ENCODE measurements around the gene CDH26.

- TF ChIP-seq CTCF (IDR thresholded peaks at IDR 0.05; ENCODE audit: insufficient read depth, low read length): no peak
- no peak for TF ChIP-seq SPI1 (IDR thresholded peaks at IDR 0.05; ENCODE audit: borderline replicate concordance, low read depth)
- TF ChIP-seq, protein P1, sequence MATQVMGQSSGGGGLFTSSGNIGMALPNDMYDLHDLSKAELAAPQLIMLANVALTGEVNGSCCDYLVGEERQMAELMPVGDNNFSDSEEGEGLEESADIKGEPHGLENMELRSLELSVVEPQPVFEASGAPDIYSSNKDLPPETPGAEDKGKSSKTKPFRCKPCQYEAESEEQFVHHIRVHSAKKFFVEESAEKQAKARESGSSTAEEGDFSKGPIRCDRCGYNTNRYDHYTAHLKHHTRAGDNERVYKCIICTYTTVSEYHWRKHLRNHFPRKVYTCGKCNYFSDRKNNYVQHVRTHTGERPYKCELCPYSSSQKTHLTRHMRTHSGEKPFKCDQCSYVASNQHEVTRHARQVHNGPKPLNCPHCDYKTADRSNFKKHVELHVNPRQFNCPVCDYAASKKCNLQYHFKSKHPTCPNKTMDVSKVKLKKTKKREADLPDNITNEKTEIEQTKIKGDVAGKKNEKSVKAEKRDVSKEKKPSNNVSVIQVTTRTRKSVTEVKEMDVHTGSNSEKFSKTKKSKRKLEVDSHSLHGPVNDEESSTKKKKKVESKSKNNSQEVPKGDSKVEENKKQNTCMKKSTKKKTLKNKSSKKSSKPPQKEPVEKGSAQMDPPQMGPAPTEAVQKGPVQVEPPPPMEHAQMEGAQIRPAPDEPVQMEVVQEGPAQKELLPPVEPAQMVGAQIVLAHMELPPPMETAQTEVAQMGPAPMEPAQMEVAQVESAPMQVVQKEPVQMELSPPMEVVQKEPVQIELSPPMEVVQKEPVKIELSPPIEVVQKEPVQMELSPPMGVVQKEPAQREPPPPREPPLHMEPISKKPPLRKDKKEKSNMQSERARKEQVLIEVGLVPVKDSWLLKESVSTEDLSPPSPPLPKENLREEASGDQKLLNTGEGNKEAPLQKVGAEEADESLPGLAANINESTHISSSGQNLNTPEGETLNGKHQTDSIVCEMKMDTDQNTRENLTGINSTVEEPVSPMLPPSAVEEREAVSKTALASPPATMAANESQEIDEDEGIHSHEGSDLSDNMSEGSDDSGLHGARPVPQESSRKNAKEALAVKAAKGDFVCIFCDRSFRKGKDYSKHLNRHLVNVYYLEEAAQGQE (IDR thresholded peaks at IDR 0.05; ENCODE audit: insufficient replicate concordance, low read depth): no peak
- TF ChIP-seq GABPA (IDR thresholded peaks at IDR 0.05; ENCODE audit: low read depth): no peak
- no peak for TF ChIP-seq POLR2AphosphoS5 (IDR thresholded peaks at IDR 0.05; ENCODE audit: low read depth)
These were observed 51.1 kb downstream of the CDH26 start for GRCh38 chr20:60009318-60009717.
